ENCODE results near the gene ANKRD33B. TPM values are rescaled to one million over a fixed set of nuclear protein-coding genes. Genes with fewer than 3 reads are reported as not detected.

ANKRD33B gene
- total RNA-seq, 1 donor from 2014 or later: 170 TPM

DNA sequence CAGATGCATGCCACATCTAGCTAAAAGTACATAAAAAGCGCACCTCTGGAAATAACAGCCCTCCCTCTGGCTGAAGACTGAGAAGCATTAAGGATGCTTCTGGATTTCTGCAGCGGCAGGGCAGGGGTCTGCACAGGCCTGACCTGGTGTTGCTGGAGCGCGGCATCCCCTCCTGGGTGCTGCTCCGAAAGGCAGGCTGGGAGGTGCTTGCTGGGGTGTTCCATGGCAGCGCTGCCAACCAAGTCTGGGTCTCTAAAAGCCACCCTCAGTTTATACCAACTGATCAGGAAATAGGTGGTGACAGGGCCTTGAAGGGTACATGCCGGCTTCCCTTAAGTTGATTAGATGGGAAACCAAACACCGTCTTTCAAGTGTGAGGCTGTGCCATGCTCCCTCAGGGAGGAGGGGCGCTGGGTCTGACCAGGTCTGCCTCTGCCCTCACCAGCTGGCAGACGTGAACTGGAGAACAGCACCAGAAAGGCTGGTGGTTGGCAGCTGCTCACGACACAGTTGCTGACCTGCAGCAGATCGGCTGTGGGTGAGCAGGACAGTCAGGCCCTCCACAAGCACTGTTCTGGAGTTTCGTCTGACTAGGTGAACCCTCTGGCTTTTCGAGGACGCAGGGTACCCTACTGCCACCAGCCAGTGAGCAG, 115.6 kb downstream of the ANKRD33B start:
- Mint-ChIP-seq H3K27me3 (no peaks in the 10 kb centered on the region), H3K9me3 (peaks cover 8% of the 10 kb centered on the region), H3K4me1 (peaks cover under 1% of the 10 kb centered on the region), H3K36me3 (ENCODE audit: low read depth) (peaks cover 62% of the 10 kb centered on the region), H3K4me3 (no peak overlapping the region), H3K27ac (no peak overlapping the region)
- DNase-seq: no peak
- POLR2A ChIA-PET: no interaction called here
- ATAC-seq (ENCODE audit: low read depth): no peak
- CTCF ChIA-PET: no interaction called here
- TF ChIP-seq, protein P1, sequence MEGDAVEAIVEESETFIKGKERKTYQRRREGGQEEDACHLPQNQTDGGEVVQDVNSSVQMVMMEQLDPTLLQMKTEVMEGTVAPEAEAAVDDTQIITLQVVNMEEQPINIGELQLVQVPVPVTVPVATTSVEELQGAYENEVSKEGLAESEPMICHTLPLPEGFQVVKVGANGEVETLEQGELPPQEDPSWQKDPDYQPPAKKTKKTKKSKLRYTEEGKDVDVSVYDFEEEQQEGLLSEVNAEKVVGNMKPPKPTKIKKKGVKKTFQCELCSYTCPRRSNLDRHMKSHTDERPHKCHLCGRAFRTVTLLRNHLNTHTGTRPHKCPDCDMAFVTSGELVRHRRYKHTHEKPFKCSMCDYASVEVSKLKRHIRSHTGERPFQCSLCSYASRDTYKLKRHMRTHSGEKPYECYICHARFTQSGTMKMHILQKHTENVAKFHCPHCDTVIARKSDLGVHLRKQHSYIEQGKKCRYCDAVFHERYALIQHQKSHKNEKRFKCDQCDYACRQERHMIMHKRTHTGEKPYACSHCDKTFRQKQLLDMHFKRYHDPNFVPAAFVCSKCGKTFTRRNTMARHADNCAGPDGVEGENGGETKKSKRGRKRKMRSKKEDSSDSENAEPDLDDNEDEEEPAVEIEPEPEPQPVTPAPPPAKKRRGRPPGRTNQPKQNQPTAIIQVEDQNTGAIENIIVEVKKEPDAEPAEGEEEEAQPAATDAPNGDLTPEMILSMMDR (IDR thresholded peaks at IDR 0.05): no peak
- intact Hi-C loops (cut with micrococcal nuclease): no loop called here

DNA sequence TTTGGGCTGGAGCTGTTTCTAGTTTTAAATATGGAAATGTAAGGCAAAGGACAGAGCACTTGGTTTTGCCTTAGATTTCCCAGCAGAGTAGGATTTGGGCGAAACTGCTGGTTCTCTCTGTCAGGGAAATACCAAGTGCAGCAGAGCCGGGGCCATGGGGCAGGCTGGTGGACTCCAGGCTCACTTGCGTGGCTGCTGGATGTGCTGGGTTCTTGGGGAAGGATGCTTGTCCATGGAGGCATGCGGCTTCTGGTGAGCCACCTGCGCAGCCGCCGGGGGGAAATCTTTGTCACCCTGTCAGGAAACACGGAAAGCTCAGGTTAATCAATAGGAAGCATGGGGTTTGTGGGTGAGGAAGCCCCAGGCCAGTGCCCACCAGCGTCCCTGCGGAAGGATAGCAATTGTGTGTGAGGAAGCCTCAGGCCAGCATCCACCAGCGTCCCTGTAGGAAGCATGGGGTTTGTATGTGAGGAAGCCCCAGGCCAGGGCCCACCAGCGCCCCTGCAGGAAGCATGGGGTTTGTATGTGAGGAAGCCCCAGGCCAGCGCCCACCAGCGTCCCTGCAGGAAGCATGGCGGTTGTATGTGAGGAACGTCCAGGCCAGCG, 117.1 kb downstream of the ANKRD33B start:
- no peak for ATAC-seq (ENCODE audit: low read depth)
- ChIA-PET CTCF (no interaction called here), POLR2A (no interaction called here)
- no peak for DNase-seq
- peaks cover 64% of the 10 kb centered on the region for H3K36me3 Mint-ChIP-seq (ENCODE audit: low read depth)
- TF ChIP-seq, protein P1 (IDR thresholded peaks at IDR 0.05): no peak
- H3K27me3 Mint-ChIP-seq: no peaks in the 10 kb centered on the region
- H3K4me1 Mint-ChIP-seq: peaks cover 12% of the 10 kb centered on the region
- peaks cover 8% of the 10 kb centered on the region for H3K9me3 Mint-ChIP-seq
- H3K4me3 Mint-ChIP-seq: no peak overlapping the region
- no peak overlapping the region for H3K27ac Mint-ChIP-seq
- intact Hi-C loops (cut with micrococcal nuclease): no loop called here

DNA sequence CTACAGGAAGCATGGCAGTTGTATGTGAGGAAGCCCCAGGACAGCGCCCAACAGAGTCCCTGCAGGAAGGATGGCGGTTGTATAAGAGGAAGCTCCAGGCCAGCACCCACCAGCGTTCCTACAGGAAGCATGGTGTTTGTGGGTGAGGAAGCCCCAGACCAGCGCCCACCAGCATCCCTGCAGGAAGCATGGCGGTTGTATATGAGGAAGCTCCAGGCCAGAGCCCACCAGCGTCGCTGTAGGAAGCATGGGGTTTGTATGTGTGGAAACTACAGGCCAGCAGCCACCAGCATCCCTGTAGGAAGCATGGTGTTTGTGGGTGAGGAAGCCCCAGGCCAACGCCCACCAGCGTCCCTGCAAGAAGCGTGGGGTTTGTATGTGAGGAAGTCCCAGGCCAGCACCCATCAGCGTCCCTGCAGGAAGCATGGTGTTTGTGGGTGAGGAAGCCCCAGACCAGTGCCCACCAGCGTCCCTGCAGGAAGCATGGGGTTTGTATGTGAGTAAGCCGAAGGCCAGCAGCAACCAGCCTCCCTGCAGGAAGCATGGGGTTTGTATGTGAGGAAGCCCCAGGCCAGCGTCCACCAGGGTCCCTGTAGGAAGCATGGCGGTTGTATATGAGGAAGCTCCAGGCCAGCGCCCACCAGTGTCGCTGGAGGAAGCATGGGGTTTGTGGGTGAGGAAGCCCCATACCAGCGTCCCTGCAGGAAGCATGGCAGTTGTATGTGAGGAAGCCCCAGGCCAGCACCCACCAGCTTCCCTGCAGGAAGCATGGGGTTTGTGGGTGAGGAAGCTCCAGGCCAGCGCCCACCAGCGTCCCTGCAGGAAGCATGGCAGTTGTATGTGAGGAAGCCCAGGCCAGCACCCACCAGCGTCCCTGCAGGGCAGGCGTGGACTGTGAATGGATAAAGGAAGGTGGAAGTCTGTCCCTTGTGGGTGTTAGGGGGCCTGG, 118.1 kb downstream of the ANKRD33B start:
- intact Hi-C loops (cut with micrococcal nuclease): no loop called here
- CTCF ChIA-PET: no interaction called here
- no peak for ATAC-seq (ENCODE audit: low read depth)
- TF ChIP-seq, protein P1 (IDR thresholded peaks at IDR 0.05): no peak
- POLR2A ChIA-PET: interaction anchor here (0.5 kb wide), 1 partner anchor 121 kb away, joined by 3 read pairs; no protein-coding TSS in a partner anchor
- Mint-ChIP-seq H3K9me3 (peaks cover 5% of the 10 kb centered on the region), H3K4me3 (no peak overlapping the region), H3K4me1 (peaks cover 12% of the 10 kb centered on the region), H3K27ac (peak overlapping the region; percentile 21), H3K36me3 (ENCODE audit: low read depth) (peaks cover 60% of the 10 kb centered on the region), H3K27me3 (no peaks in the 10 kb centered on the region)
- DNase-seq: no peak

DNA sequence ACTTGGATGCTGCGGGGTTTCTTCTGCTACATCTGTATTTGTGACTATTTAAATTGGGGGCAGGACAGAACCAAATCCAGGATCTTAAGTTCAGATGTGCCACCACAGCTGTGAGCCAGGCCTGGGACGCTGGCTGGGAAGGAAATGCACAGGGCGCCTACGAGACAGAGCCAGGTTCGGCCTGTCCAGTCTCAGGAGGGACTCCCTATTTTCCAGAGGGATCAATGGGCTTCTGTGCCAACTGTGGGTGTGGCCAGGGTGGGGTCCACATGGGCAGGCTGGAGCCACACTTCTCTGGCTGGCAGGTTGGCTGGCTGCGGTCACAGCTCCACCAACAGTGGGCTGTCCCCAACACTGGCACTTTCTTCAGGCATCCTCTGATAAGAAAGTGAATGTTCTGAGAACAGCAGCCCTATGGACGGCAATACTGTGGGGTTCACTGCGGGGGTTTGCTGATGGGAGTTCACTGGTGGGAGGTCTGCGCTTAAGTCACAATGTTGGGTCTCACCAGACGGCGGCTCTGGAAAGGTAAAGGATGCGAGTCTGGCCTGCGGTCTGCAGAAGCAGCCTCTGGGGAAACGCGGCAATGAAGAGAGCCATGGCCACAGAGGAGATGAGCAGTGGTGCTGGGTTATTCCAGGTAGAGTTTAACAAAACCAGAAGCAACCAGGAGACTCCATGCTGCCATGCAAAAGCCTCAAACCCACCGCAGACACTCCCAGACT, 119.1 kb downstream of the ANKRD33B start:
- H3K9me3 Mint-ChIP-seq: no peaks in the 10 kb centered on the region
- ChIA-PET POLR2A (interaction anchor here (3.9 kb wide), 1 partner anchor 49 kb away, joined by 34 read pairs; no protein-coding TSS in a partner anchor), CTCF (interaction anchor here (1.0 kb wide), 1 partner anchor 230 kb away, joined by 3 read pairs; no protein-coding TSS in a partner anchor)
- no peak for DNase-seq
- TF ChIP-seq, protein P1 (IDR thresholded peaks at IDR 0.05): no peak
- no peaks in the 10 kb centered on the region for H3K27me3 Mint-ChIP-seq
- H3K27ac Mint-ChIP-seq: peak overlapping the region; percentile 21
- H3K4me3 Mint-ChIP-seq: no peak overlapping the region
- intact Hi-C loops (cut with micrococcal nuclease): no loop called here
- H3K36me3 Mint-ChIP-seq (ENCODE audit: low read depth): peaks cover 55% of the 10 kb centered on the region
- H3K4me1 Mint-ChIP-seq: peaks cover 12% of the 10 kb centered on the region
- no peak for ATAC-seq (ENCODE audit: low read depth)

Data from activated B cell treated with CpG ODN at 0.5 μM for 24 hours (primary cell).